Measurements from ENCODE around the gene TIMP2.

GRCh38 chr17:78868391-78868790 lies 56.8 kb downstream of the TIMP2 start:
- no peak for TF ChIP-seq CTCF (IDR thresholded peaks at IDR 0.05; ENCODE audit: low read depth, low read length)
- TF ChIP-seq MYC (IDR thresholded peaks at IDR 0.05; ENCODE audit: low read depth, low read length) = no peak
